Measurements from ENCODE around the gene BCAR3.
"Not testable (repeated sequence)": the region's sequence is repeated elsewhere in the genome, so short reads cannot be mapped to it uniquely, and the experiment has no call there.

Gene BCAR3

GRCh38 chr1:93687542-93687941, 5.9 kb upstream of the BCAR3 start:
- DNase-seq: no peak

GRCh38 chr1:93686504-93687250, 5.0 kb upstream of the BCAR3 start:
- DNase-seq: no peak

- no peak for DNase-seq
Observed at GRCh38 chr1:93685918-93686317, 4.3 kb upstream of the BCAR3 start.

GRCh38 chr1:93683234-93683633, 1.6 kb upstream of the BCAR3 start:
- no peak for DNase-seq

GRCh38 chr1:93681989-93682412, 364 bp upstream of the BCAR3 start:
- no peak for DNase-seq

GRCh38 chr1:93680420-93681100, 1.1 kb downstream of the BCAR3 start:
- peak in 1 of 4 experiments; percentile 9 for DNase-seq

GRCh38 chr1:93680076-93680419, 1.6 kb downstream of the BCAR3 start:
- no peak for DNase-seq

GRCh38 chr1:93679546-93679945, 2.1 kb downstream of the BCAR3 start:
- no peak for DNase-seq

GRCh38 chr1:93678946-93679480, 2.6 kb downstream of the BCAR3 start:
- no peak for DNase-seq

GRCh38 chr1:93678491-93678890, 3.1 kb downstream of the BCAR3 start:
- DNase-seq: no peak

- no peak for DNase-seq
Observed at GRCh38 chr1:93677729-93678128, 3.9 kb downstream of the BCAR3 start.

- DNase-seq: no peak
Observed at GRCh38 chr1:93676427-93676826, 5.2 kb downstream of the BCAR3 start.

GRCh38 chr1:93675931-93676330, 5.7 kb downstream of the BCAR3 start:
- DNase-seq: no peak

- DNase-seq: no peak
Observed at GRCh38 chr1:93675271-93675670, 6.4 kb downstream of the BCAR3 start.

- not testable (repeated sequence) for DNase-seq
Observed at GRCh38 chr1:93674071-93674470, 7.6 kb downstream of the BCAR3 start.

GRCh38 chr1:93673163-93673829, 8.3 kb downstream of the BCAR3 start:
- DNase-seq: no peak

- DNase-seq: no peak
Observed at GRCh38 chr1:93672477-93673162, 9.0 kb downstream of the BCAR3 start.

GRCh38 chr1:93672069-93672468, 9.6 kb downstream of the BCAR3 start:
- no peak for DNase-seq

- DNase-seq: no peak
Observed at GRCh38 chr1:93671099-93671621, 10.5 kb downstream of the BCAR3 start.

GRCh38 chr1:93670141-93670540, 11.5 kb downstream of the BCAR3 start:
- DNase-seq: no peak

- DNase-seq: no peak
Observed at GRCh38 chr1:93669369-93669768, 12.3 kb downstream of the BCAR3 start.

- DNase-seq: no peak
Observed at GRCh38 chr1:93668951-93669350, 12.7 kb downstream of the BCAR3 start.

GRCh38 chr1:93668121-93668520, 13.5 kb downstream of the BCAR3 start:
- no peak for DNase-seq
